Endometrial microvascular endothelial cells (primary cell): ENCODE measurements around the gene GASK1A. TPM values are rescaled to one million over a fixed set of nuclear protein-coding genes. Genes with fewer than 3 reads are reported as not detected.

ENCODE experiments used
- in situ Hi-C: cut with HindIII; loops from 2 replicates; pipeline ENCODE4 v1.10.0; 2017; ENCODE audit warnings: low sequenced_read_pairs, low pct_unique_long_range_greater_than_20kb; ENCODE audit errors: inconsistent ontology term
- total RNA-seq: library from RNA; depleted of rRNA; stranded (reverse); fragments of >200 nt; gene quantifications from one replicate; pipeline ENCODE4 v1.2.3, GENCODE V29; 2015; ENCODE audit errors: inconsistent ontology term

Gene GASK1A
- total RNA-seq, 1 donor from 2014 or later = not detected

GRCh38 chr3:43024181-43024885 lies 45.2 kb downstream of the GASK1A start:
- in situ Hi-C loops = no loop called here

- in situ Hi-C loops = no loop called here
Observed at GRCh38 chr3:43025423-43025822, 46.3 kb downstream of the GASK1A start.

- in situ Hi-C loops = no loop called here
Observed at GRCh38 chr3:43028001-43028400, 48.9 kb downstream of the GASK1A start.

GRCh38 chr3:43028678-43029490 lies 49.8 kb downstream of the GASK1A start:
- in situ Hi-C loops = no loop called here

GRCh38 chr3:43030162-43030935 lies 51.2 kb downstream of the GASK1A start:
- in situ Hi-C loops = no loop called here

GRCh38 chr3:43031485-43031884 lies 52.4 kb downstream of the GASK1A start:
- in situ Hi-C loops = no loop called here

GRCh38 chr3:43031889-43032545 lies 52.9 kb downstream of the GASK1A start:
- in situ Hi-C loops = no loop called here

GRCh38 chr3:43032646-43033628 lies 53.8 kb downstream of the GASK1A start:
- in situ Hi-C loops = no loop called here

- in situ Hi-C loops = no loop called here
Observed at GRCh38 chr3:43034200-43034599, 55.1 kb downstream of the GASK1A start.

- in situ Hi-C loops = no loop called here
Observed at GRCh38 chr3:43034911-43035310, 55.8 kb downstream of the GASK1A start.

GRCh38 chr3:43035801-43036365 lies 56.8 kb downstream of the GASK1A start:
- in situ Hi-C loops = no loop called here

GRCh38 chr3:43036621-43037423 lies 57.7 kb downstream of the GASK1A start:
- in situ Hi-C loops = no loop called here

- in situ Hi-C loops = no loop called here
Observed at GRCh38 chr3:43038010-43038409, 58.9 kb downstream of the GASK1A start.

- in situ Hi-C loops = no loop called here
Observed at GRCh38 chr3:43041517-43041916, 62.4 kb downstream of the GASK1A start.

- in situ Hi-C loops = no loop called here
Observed at GRCh38 chr3:43043071-43043766, 64.1 kb downstream of the GASK1A start.

- in situ Hi-C loops = no loop called here
Observed at GRCh38 chr3:43043793-43044192, 64.7 kb downstream of the GASK1A start.
